ENCODE measurements around the gene HAPLN3. TPM values are rescaled to one million over a fixed set of nuclear protein-coding genes. Genes with fewer than 3 reads are reported as not detected.
A peak's percentile ranks its signal among the peaks of the same experiment; 100 is the strongest.

The HAPLN3 gene
- total RNA-seq, 1 donor from 2014 or later, result 16.8 TPM

DNA sequence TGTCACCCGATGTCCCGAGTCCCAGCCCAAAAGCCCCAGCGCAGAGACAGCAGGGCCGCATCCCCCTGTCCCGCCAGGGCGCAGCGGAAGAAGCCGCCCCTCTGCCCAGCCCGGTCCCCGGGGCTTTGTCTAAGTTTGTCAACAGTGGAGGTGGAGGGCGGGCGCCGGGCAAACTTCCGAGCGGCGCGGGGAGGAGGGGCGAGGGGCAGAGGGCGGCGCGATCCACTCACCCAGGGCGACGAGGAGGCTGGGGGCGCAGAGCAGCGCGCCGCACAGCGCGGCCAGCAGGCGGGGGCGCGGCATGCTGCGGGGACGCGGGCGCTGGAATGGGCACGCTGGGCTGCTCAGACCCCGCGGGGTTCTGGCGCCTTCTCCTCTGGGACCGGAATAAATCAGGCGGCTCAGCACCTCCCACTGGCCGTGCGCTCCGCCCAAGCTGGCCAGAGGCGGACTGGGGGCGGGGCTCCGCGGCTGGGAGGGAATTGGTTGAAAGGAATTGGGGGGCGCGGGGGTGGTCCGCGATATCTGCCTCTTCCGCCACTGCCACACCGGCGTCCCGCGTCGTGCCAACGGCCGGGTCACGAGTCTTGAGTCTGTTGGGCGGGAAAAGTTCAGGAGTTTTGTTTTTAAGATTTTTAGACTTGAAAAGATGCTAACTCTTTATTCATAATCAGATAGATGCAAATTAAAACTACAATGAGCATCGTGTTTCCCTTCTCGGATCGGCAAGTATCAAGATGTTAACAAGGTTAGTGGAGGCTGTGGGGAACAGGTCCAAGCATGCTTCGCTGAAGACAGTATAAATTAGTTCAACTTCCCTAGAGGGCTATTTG is 17.9 kb upstream of the HAPLN3 start, which contains the start of gene MFGE8:
TSS of gene MFGE8 (minus strand) at position 363 of the 833 bp plus-strand sequence. CDS start at position 303, 60 bp downstream.
- peak within 1 kb of the TSS; percentile 67 for H3K4me3 ChIP-seq (ENCODE audit: low read depth, low read length)
- no peaks in the 10 kb centered on the region for H3K27me3 ChIP-seq (ENCODE audit: control insufficient read depth, insufficient read depth, low read length)
- no peaks in the 10 kb centered on the region for H3K36me3 ChIP-seq (ENCODE audit: control insufficient read depth, insufficient read depth, low read length)
- TF ChIP-seq, protein P1, sequence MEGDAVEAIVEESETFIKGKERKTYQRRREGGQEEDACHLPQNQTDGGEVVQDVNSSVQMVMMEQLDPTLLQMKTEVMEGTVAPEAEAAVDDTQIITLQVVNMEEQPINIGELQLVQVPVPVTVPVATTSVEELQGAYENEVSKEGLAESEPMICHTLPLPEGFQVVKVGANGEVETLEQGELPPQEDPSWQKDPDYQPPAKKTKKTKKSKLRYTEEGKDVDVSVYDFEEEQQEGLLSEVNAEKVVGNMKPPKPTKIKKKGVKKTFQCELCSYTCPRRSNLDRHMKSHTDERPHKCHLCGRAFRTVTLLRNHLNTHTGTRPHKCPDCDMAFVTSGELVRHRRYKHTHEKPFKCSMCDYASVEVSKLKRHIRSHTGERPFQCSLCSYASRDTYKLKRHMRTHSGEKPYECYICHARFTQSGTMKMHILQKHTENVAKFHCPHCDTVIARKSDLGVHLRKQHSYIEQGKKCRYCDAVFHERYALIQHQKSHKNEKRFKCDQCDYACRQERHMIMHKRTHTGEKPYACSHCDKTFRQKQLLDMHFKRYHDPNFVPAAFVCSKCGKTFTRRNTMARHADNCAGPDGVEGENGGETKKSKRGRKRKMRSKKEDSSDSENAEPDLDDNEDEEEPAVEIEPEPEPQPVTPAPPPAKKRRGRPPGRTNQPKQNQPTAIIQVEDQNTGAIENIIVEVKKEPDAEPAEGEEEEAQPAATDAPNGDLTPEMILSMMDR (IDR thresholded peaks at IDR 0.05; ENCODE audit: insufficient read depth, low read length, poor library complexity, severe bottlenecking), result no peak
- DNase-seq (ENCODE audit: low read depth), result no peak

DNA sequence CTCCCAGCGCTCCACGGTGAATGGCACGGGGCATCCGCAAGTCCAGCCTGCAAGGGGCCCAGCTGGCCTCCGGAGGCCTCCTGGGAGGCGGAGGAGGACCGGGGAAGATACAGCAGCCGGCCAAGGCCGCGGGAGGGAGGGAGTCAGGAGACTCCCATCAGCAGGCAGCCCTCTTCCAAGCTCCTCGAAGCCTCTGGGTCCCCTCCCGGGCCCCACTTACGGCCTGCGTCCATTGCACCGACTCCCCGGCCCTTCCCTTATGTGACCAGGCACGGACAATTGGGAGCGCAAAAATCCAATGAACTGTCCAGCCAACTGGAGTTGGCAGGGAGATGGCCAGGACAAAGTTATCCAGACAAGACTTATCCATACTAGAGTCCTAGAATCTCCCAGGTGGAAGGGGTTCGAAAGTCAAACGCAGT is 17.2 kb upstream of the HAPLN3 start:
- H3K36me3 ChIP-seq (ENCODE audit: control insufficient read depth, insufficient read depth, low read length), result no peaks in the 10 kb centered on the region
- DNase-seq (ENCODE audit: low read depth), result no peak
- TF ChIP-seq, protein P1 (IDR thresholded peaks at IDR 0.05; ENCODE audit: insufficient read depth, low read length, poor library complexity, severe bottlenecking), result no peak

DNA sequence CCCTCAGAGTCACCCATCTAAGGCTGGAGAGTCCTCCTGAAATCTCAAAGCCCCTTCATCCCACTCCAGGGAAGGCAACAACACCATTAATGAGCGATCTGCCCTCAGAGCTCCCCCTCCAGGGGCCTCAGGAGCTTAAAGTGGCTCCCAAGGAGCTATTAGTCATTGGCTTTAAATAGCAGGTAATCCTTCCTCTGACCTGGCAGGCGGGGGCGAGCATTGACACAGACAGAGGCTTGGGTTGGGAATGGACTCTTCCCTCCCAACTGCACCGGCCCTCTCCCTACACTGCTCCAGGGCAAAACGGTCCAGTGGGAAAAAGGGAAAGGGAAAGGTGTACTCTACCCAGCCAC is 16.4 kb upstream of the HAPLN3 start:
- peak overlapping the region; percentile 67 for H3K4me3 ChIP-seq (ENCODE audit: low read depth, low read length)
- no peak for DNase-seq (ENCODE audit: low read depth)
- TF ChIP-seq, protein P1 (IDR thresholded peaks at IDR 0.05; ENCODE audit: insufficient read depth, low read length, poor library complexity, severe bottlenecking), result no peak
- H3K27me3 ChIP-seq (ENCODE audit: control insufficient read depth, insufficient read depth, low read length), result no peaks in the 10 kb centered on the region
- no peaks in the 10 kb centered on the region for H3K36me3 ChIP-seq (ENCODE audit: control insufficient read depth, insufficient read depth, low read length)

More for the DNA sequence above, 17.2 kb upstream of the HAPLN3 start:
- H3K4me3 ChIP-seq (ENCODE audit: low read depth, low read length), result peak overlapping the region; percentile 67
- H3K27me3 ChIP-seq (ENCODE audit: control insufficient read depth, insufficient read depth, low read length), result no peaks in the 10 kb centered on the region

DNA sequence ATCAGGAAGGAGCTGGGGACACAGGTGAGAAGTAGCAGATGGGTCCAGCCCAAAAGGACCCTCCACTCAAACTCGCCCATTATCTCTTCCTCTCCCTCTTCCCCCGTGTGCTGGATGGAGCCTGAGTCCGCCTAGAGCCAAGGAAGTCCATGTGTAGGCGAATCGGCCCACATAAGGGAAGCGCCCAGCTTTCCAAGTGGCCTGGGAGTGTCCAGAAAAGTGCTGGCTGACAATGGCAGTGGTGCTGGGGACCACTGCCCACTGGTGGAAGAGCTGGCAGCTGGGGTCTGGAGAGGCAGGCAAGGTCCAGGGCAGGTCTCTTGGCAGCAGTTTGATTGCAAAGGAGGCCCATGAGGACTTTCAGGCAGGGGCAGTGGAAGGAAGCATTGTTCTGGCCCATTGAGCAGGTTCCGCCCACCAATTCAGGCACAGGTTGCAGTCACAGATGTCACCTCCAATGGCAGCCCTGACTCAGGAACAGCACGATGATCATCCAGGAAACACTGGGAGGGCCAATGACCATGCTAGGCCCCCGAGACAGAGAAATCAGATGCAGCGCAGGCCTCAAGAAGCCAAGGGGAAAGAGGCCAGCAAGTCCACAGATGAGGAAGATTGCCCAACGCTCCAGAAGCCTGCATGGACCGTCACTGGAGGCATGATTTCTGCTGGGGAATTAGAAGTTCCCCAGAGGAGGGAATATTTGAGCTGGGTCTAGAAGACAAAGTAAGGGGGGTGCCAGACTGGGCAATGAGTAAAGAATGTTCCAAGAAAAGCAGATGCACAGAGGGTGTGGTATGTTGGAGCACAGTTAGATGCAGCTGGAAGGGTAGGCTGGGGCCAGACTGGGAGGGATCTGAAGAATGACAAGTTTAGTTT is 14.8 kb upstream of the HAPLN3 start:
- DNase-seq (ENCODE audit: low read depth), result no peak
- Histone ChIP-seq H3K27me3 (ENCODE audit: control insufficient read depth, insufficient read depth, low read length) (no peaks in the 10 kb centered on the region), H3K4me3 (ENCODE audit: low read depth, low read length) (no peak overlapping the region), H3K36me3 (ENCODE audit: control insufficient read depth, insufficient read depth, low read length) (no peaks in the 10 kb centered on the region)
- TF ChIP-seq, protein P1 (IDR thresholded peaks at IDR 0.05; ENCODE audit: insufficient read depth, low read length, poor library complexity, severe bottlenecking), result no peak

DNA sequence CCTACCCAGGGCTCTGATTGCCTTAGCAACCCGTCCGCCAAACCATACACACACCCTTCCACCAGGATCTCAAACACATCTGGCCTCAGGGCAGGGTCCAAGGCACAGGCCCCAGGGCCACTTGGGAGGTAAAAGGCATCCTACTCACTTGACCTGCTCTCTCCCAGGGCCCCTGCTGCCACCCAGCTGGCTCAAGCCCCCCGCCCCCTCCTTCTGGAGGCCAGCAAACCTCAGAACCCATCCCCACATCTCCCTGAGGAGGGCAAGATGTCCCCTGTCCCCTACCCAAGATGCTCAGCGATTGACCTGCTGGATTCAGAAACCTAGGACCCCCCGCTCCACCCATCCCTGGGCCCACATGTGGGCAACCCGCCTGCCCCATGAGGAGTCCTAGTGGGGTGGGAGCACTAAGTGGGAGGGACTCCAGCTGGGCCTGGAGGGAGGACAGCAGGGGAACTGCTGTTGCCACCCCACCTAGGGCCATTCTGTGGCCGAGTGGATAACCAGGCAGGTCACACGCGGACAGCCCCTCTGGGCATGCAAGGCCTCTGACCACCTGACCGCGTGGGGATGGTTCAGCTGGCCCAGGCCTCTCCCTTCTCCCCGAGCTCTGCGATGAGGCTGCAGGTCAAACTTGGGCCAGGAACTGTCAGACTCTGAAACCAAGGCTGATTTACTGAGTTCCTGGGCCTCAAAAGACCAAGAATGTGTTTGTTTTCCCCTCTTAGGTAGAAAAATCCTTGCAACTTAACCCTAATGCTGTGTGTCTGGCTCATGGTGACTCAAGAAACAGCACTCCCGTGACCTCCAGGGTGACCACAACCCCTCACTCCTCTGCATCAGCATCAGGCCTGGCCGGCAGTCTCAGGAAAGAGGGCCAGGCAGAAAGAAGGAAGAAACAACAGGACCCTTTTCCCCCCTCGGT is 13.6 kb upstream of the HAPLN3 start:
- no peaks in the 10 kb centered on the region for H3K27me3 ChIP-seq (ENCODE audit: control insufficient read depth, insufficient read depth, low read length)
- DNase-seq (ENCODE audit: low read depth), result no peak
- TF ChIP-seq, protein P1 (IDR thresholded peaks at IDR 0.05; ENCODE audit: insufficient read depth, low read length, poor library complexity, severe bottlenecking), result no peak
- no peaks in the 10 kb centered on the region for H3K36me3 ChIP-seq (ENCODE audit: control insufficient read depth, insufficient read depth, low read length)
- H3K4me3 ChIP-seq (ENCODE audit: low read depth, low read length), result no peak overlapping the region

Data from kidney epithelial cell (primary cell).